GM19467 (cell line): Measurements from ENCODE around the gene CDH3.

Experiments used
- ATAC-seq: cut with Tn5 transposase; IDR thresholded peaks from one replicate; pipeline ENCODE4 v1.9.1; 2021; ENCODE audit warnings: mild to moderate bottlenecking, moderate library complexity; ENCODE audit not compliant: unreplicated experiment

CDH3 gene

DNA sequence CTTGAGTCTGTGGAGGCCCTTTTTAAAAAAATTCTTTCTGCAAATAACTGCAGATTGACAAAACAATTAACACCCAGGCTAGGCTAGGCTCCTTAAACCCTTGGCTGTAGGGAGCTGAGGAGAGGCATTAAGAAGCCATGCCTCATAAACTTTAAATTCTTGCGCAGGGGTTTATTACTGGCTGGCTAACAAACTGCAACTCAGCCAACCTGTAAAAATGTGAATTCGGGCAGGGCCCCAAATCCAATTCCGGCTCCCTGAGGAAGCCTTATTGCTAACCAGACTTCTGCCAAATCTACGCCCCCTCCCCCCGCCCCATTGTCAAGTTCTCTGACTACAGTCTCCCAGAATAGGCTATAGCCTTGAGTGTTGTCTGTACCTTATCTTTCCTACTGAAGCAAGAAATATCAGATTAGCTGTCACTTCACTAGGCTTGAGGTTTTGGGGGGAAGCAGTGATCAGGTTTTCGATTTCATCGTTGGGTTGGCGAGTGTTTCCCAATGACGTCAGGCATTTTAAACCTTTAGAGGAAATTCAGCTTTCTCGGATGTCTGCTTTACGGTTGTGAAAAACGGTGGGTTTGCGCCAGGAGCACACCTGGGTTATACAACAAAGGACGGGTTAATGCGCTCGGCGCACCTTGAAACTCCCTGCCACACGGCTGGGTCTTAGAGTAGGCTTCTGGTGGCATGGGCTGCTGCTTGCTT, 2.0 kb downstream of the CDH3 start:
- no peak for ATAC-seq

DNA sequence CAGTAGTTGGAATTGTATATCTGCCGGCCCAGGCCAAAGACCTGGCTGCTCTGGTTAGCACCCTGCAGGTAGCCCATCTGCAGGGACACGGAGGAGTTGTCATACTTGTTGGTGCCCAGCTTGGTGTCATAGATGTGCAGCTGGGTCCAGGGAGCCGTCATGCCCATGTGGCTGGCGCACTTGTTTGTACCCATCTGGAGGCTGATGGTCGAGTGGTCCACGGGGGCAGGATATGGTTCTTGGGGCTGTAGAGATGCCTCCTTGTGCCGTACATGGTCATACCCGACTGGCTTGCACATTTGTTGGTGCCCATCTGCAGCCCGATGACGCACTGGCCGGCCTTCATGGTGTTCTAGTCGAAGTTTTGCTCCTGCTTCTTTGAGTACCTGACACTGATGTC, 6.0 kb downstream of the CDH3 start:
- no peak for ATAC-seq

- no peak for ATAC-seq
These were observed 7.5 kb downstream of the CDH3 start for GRCh38 chr16:68652659-68653058.

GRCh38 chr16:68655806-68656205, 10.7 kb downstream of the CDH3 start:
- ATAC-seq, result no peak

GRCh38 chr16:68656751-68657150, 11.6 kb downstream of the CDH3 start:
- ATAC-seq, result no peak

DNA sequence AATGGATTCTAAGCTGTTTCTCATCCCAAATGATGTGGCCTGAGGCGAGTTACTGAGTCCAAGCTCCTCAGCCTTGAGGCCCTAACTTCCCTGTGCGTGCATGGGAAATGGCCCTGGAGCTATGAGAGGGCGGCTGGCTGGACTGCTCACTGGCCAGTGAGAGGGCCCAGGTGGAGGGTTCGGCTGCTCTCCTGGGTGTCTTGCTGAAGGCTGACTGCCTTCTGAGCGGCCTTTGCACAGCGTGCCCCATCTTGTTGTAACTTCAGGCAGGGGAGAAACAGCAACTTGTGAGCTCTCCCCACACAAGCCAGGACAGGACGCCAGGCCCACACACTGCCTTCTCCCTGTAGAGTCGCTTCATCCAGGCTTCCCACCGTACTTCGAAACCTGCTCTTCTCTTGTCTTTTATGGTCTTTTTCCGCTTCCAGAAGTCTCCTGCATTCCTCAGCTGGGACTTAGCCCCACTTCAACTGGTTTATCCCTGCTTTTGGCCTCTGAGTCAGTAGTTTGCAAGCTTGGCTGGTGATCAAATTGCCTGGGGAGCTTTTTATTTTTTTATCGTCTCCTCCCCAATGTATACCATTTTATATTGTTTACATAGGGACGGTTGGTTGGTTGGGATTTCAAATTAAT, 13.3 kb downstream of the CDH3 start:
- ATAC-seq, result no peak

GRCh38 chr16:68658974-68659360, 13.9 kb downstream of the CDH3 start:
- ATAC-seq, result no peak

DNA sequence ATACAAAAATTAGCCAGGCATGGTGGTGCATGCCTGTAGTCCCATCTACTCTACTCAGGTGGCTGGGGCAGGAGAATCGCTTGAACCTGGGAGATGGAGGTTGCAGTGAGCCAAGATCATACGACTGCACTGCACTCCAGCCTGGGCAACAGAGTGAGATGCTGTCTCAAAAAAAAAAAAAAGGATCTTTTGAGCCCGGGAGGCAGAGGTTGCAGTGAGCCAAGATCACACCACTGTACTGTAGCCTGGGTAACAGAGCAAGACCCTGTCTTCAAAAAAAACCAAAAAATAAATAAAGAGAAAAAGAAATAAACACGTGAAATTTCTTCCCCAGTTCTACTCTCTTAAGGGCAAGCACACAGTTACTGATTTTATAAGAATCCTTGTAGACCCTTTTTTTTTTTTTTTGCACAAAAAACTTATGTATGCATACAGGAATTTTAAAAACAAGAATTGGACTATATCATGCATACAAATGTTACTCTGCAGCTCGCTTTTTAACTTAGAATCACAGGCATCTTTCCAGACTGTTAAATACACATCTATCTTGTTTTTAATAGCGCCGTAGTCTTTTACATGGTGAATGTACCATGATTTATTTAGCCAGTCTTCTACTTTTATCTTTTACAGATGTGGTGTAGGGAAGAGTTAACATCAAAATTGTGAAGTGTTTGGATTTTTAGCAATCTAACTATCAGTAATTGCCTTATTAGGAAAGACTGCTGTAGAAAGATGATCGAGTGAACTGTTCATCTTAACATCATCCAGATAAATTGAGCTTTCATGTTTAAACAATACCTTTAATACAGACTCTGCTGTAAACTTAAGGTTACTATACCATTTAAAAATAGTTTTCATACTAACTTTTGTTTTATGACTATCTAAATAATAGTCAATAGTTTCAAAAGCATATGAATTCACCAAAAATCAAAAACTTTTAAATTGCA, 14.6 kb downstream of the CDH3 start:
- ATAC-seq, result no peak

DNA sequence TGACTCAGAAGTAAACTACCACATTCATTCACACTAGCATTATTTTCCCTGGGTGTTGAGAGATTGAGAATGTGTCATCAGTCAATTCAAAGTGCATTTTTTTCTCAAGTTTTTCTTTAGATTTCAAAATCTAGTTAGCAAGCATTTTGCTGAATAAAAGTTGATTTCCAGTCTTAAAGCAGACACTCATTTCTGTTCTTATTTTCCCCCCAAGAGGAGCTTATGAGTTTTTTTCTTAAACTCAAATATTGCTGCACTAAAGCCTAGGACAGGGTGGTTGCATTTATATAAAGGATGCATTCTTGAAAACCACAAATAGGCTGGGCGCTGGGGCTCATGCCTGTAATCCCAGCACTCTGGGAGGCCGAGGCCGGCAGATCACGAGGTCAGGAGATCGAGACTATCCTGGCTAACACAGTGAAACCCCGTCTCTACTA, 15.3 kb downstream of the CDH3 start:
- ATAC-seq, result no peak

GRCh38 chr16:68662035-68662434, 16.9 kb downstream of the CDH3 start:
- ATAC-seq, result no peak

DNA sequence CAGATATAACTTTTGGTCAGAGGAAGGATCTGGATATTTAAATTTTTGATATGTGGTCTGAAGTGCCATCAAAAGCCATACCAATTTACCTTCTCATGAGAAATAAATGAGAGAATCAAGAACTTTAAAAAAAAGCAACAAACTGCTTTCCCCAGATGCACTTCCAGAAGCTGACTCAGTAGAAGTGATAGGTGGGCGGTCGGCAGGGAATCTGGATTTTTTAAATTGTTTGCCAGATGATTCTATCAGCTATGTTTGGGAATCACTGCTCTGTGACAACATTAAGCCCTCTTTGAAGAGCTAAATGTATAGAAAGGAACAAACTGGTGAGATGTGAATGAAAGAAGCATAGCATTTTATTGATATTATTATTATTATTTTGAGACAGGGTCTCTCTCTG, 19.2 kb downstream of the CDH3 start:
- ATAC-seq, result no peak

- no peak for ATAC-seq
These were observed 20.4 kb downstream of the CDH3 start for GRCh38 chr16:68665501-68665900.

- ATAC-seq, result no peak
These were observed 23.2 kb downstream of the CDH3 start for GRCh38 chr16:68668266-68668665.

DNA sequence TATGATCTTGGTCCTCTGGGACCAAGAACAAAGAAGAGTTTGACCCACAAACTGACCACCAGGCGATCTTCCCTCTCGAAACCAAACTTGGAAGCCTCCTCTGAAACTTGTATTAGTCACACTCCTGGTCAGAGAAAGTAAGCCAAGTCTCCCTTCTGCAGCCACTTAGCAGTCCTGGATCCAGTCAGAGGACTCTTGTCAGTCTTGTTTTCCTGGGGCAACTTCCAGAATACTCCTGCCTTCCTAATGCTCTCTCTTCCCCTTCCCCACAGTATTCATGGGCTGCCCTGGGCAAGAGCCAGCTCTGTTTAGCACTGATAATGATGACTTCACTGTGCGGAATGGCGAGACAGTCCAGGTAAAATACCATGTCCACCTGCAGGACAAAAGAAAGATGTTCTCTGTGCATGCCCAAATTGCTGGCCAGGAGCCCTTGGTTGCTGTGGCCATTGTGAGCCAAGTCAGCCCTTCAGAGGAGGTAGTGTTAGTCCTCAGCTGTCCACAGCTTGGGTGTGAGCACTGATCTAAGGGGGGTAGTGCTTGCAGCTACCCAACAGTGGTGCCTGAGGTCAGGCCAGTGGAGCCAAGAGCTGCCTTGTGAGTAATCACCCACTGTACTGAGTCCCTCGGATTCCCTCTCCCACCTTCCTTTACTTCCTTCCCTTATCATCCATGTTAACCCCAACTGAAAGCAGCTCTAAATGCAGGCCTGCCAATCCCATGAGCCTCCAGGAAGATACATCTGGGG, 31.2 kb downstream of the CDH3 start:
- ATAC-seq, result no peak

DNA sequence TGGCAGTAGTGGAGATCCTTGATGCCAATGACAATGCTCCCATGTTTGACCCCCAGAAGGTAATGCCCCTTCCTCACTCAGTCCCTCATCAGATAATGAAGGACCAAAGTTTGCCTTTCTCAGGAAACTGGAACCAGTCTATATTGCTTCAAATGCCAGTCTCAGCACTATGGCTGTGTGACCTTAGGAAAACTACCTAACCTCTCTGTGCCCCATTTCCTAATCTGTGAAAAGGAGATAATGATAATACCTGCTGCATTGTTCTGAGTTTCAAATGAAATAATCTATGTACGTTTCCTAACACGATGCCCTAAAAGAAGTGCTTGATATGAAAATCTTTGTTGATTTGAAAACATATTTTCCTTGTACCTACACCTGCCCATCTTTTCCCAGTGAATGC, 35.9 kb downstream of the CDH3 start:
- ATAC-seq, result no peak

DNA sequence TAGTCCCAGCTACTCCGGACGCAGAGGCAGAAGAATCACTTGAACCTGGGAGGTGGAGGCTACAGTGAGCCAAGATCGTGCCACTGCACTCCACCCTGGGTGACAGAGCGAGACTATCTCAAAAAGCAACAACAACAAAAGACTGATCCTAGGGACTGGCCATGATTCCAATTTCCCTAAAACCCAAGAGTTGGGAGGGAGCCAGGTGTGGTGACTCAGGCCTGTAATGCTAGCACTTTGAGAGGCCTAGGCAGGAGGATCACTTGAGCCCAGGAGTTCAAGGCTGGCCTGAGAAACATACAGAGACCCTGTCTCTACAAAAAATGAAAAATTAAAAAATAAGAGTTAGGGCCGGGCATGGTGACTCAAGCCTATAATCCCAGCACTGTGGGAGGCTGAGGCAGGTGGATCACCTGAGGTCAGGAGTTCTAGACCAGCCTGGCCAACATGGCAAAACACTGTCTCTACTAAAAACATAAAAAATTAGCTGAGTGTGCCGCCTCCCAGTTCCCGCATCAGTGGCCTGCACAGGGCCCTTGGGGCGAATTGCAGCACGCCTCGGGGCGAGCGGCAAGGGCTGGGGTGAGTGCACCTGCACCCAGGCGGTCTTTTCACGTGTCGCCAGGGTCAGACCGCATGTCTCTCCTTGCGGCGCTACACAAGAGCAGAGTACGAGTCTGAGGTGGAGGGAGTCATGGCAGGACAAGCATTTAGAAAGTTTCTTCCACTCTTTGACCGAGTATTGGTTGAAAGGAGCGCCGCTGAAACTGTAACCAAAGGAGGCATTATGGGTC, 40.8 kb downstream of the CDH3 start:
- ATAC-seq, result no peak

DNA sequence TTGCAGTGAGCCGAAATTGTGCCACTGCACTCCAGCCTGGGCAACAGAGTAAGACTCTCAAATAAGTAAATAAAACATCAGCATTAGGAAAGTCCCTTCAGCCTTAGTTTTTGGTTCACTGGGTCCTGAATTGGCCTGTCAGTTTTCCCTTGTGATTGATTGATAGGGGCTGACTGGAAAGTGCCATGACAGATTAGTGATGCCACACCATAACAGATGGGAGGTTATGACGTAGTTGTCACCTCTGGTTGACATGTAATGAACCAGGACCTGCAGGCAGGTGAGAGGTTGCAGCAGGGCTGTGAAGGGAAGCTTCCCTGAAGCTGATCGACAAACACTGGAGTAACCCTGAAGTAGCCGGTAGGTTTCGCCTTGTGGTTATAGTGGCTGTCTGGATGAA, 41.8 kb downstream of the CDH3 start:
- no peak for ATAC-seq

GRCh38 chr16:68689921-68690320, 44.8 kb downstream of the CDH3 start:
- ATAC-seq, result no peak

DNA sequence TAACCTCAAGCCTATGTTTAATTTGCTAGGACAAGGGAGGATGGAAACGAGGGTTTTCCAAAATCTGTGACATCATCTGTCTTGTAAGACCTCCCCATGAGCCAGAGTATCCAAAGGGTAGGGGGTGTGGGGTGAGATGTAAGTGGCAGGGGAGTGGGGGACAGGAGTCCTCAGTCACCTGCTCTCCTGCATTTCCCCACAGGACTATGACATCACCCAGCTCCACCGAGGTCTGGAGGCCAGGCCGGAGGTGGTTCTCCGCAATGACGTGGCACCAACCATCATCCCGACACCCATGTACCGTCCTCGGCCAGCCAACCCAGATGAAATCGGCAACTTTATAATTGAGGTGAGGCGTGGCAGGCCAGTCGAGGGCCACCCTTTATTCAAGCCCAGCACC, 50.5 kb downstream of the CDH3 start:
- no peak for ATAC-seq

GRCh38 chr16:68696514-68696913, 51.4 kb downstream of the CDH3 start:
- no peak for ATAC-seq
